Keratinocyte (primary cell): ENCODE data around the gene EXOC6B. TPM values are rescaled to one million over a fixed set of nuclear protein-coding genes. Genes with fewer than 3 reads are reported as not detected.

Experiments used
- DNase-seq: peaks from one replicate; pipeline ENCODE4 v3.0.0-alpha.2; 2011; ENCODE audit warnings: low read depth, missing footprints, low spot score
- FAIRE-seq: peaks from 2 replicates; lab custom pipeline; 2011; peaks lifted over from hg19 to GRCh38; lab: Jason Lieb, UNC
- H2AFZ ChIP-seq: 2 replicates; pipeline ENCODE4 v1.6.0; 2012; ENCODE audit warnings: low read length, control low read depth, inconsistent platforms; ENCODE audit not compliant: control insufficient read depth
- H3K27ac ChIP-seq: 2 replicates; pipeline ENCODE4 v1.5.1; 2011; ENCODE audit warnings: low read length; ENCODE audit not compliant: control insufficient read depth, insufficient read depth
- H3K27me3 ChIP-seq: 3 replicates; pipeline ENCODE4 v1.6.0; 2011; ENCODE audit warnings: low read length; ENCODE audit not compliant: control insufficient read depth, insufficient read depth; ENCODE audit errors: extremely low read depth
- H3K36me3 ChIP-seq, 2 experiments: 2 replicates in 1 of 2; 3 replicates in 1 of 2; pipeline ENCODE4 v1.5.1; 2011; ENCODE audit warnings: low read length in 2 of 2, mild to moderate bottlenecking in 1 of 2; ENCODE audit not compliant: control insufficient read depth in 2 of 2, insufficient read depth in 2 of 2; ENCODE audit errors: extremely low read depth in 1 of 2
- H3K4me1 ChIP-seq: 3 replicates; pipeline ENCODE4 v1.5.1; 2011; ENCODE audit warnings: low read length; ENCODE audit not compliant: control insufficient read depth, insufficient read depth; ENCODE audit errors: extremely low read depth
- H3K4me2 ChIP-seq: 3 replicates; pipeline ENCODE4 v1.6.0; 2011; ENCODE audit warnings: low read depth, low read length; ENCODE audit not compliant: control insufficient read depth, insufficient read depth; ENCODE audit errors: extremely low read depth
- H3K4me3 ChIP-seq, 3 experiments: fragments of 200-600 bp in 1 of 3; sonication (generic) in 1 of 3; 2 replicates in 2 of 3; 3 replicates in 1 of 3; pipeline ENCODE4 v1.5.1; 2011 to 2016; ENCODE audit warnings: low read length in 3 of 3, mild to moderate bottlenecking in 3 of 3, control low read depth in 2 of 3, inconsistent platforms in 1 of 3, low read depth in 1 of 3, mixed read lengths in 1 of 3, mixed run types in 1 of 3, moderate library complexity in 1 of 3; ENCODE audit not compliant: control insufficient read depth in 2 of 3, insufficient read depth in 2 of 3; ENCODE audit errors: extremely low read depth in 1 of 3
- H3K79me2 ChIP-seq: 2 replicates; pipeline ENCODE4 v1.6.0; 2012; ENCODE audit warnings: low read length; ENCODE audit not compliant: control insufficient read depth, insufficient read depth
- H3K9ac ChIP-seq: 3 replicates; pipeline ENCODE4 v1.6.0; 2011; ENCODE audit warnings: low read length; ENCODE audit not compliant: control insufficient read depth, insufficient read depth; ENCODE audit errors: extremely low read depth
- H3K9me1 ChIP-seq: 3 replicates; pipeline ENCODE4 v1.6.0; 2011; ENCODE audit warnings: low read length; ENCODE audit not compliant: control insufficient read depth, insufficient read depth; ENCODE audit errors: extremely low read depth
- H3K9me3 ChIP-seq: 2 replicates; pipeline ENCODE4 v1.5.1; 2012; ENCODE audit warnings: low read depth, low read length; ENCODE audit not compliant: control insufficient read depth
- H4K20me1 ChIP-seq: 3 replicates; pipeline ENCODE4 v1.6.0; 2011; ENCODE audit warnings: low read length; ENCODE audit not compliant: control insufficient read depth, insufficient read depth; ENCODE audit errors: extremely low read depth
- CTCF ChIP-seq, 3 experiments: IDR thresholded peaks in 1 of 3; conservative IDR thresholded peaks in 1 of 3; optimal IDR thresholded peaks in 1 of 3; 2 replicates in 2 of 3; 3 replicates in 1 of 3; pipeline versions ENCODE3 to v1.5.1; 2011; ENCODE audit warnings: low read length in 3 of 3, mild to moderate bottlenecking in 3 of 3, moderate library complexity in 2 of 3, control low read depth in 1 of 3, inconsistent platforms in 1 of 3; ENCODE audit not compliant: insufficient read depth in 2 of 3; ENCODE audit errors: extremely low read depth in 1 of 3
- EZH2 ChIP-seq: IDR thresholded peaks from one replicate; pipeline ENCODE4 v1.6.1; 2012; ENCODE audit warnings: inconsistent platforms, mild to moderate bottlenecking, low read length, moderate library complexity
- dilution Hi-C: fragments of 300-500 bp; cut with MboI; formaldehyde crosslinking; loops from one replicate; pipeline ENCODE4 v1.7.0; 2020; ENCODE audit warnings: low sequenced_read_pairs; ENCODE audit not compliant: extremely low pct_ligation_motif_present
- polyA plus RNA-seq, 5 experiments: library from polyadenylated mRNA; depleted of rRNA in 3 of 5; stranded (reverse) in 3 of 5; stranded (forward) in 1 of 5; unstranded in 1 of 5; fragments of >200 nt; gene quantifications; 1 replicate in 1 of 5; 2 replicates in 3 of 5; 3 replicates in 1 of 5; pipeline versions ENCODE4 v1.2.1 to v1.2.3, GENCODE V29; 2011 to 2012; ENCODE audit warnings: missing spikeins in 2 of 5, low read depth in 1 of 5, low replicate concordance in 1 of 5

EXOC6B gene
- polyA plus RNA-seq, 1 donor (not counting 4 experiments of a cell fraction or from before 2014, with no cell fraction given) = 37.3 TPM

GRCh38 chr2:72708236-72708635, 117.6 kb downstream of the EXOC6B start:
- H3K9me3 ChIP-seq = no peaks in the 10 kb centered on the region
- dilution Hi-C loops = no loop called here
- H3K79me2 ChIP-seq = no peaks in the 10 kb centered on the region
- no peak overlapping the region for H3K27ac ChIP-seq
- H3K9ac ChIP-seq = no peak overlapping the region
- no peak overlapping the region for H3K4me3 ChIP-seq
- H3K4me1 ChIP-seq = no peaks in the 10 kb centered on the region
- FAIRE-seq (no peak), DNase-seq (no peak)
- H3K4me2 ChIP-seq = no peak overlapping the region
- H3K36me3 ChIP-seq = no peaks in the 10 kb centered on the region
- H2AFZ ChIP-seq = no peak overlapping the region
- H3K9me1 ChIP-seq = peaks cover 2% of the 10 kb centered on the region
- no peaks in the 10 kb centered on the region for H4K20me1 ChIP-seq
- no peaks in the 10 kb centered on the region for H3K27me3 ChIP-seq
- no peak for TF ChIP-seq CTCF (optimal IDR thresholded peaks at IDR 0.05 in 1 of 3, IDR thresholded peaks at IDR 0.05 in 1 of 3, conservative IDR thresholded peaks at IDR 0.05 in 1 of 3; ENCODE audit: extremely low read depth in 1 of 3, insufficient read depth in 2 of 3, low read length in 3 of 3)
- no peak for TF ChIP-seq EZH2

- Histone ChIP-seq H3K79me2 (no peaks in the 10 kb centered on the region), H3K4me1 (no peaks in the 10 kb centered on the region), H3K27ac (no peak overlapping the region), H2AFZ (no peak overlapping the region), H3K27me3 (no peaks in the 10 kb centered on the region), H4K20me1 (peaks cover 2% of the 10 kb centered on the region), H3K9ac (no peak overlapping the region), H3K9me1 (no peaks in the 10 kb centered on the region), H3K4me3 (no peak overlapping the region), H3K9me3 (no peaks in the 10 kb centered on the region), H3K36me3 (peaks cover 0 to 3% of the 10 kb centered on the region in 2 experiments), H3K4me2 (no peak overlapping the region)
- FAIRE-seq (no peak), DNase-seq (no peak)
- dilution Hi-C loops = no loop called here
- TF ChIP-seq EZH2 = no peak
- TF ChIP-seq CTCF (optimal IDR thresholded peaks at IDR 0.05 in 1 of 3, IDR thresholded peaks at IDR 0.05 in 1 of 3, conservative IDR thresholded peaks at IDR 0.05 in 1 of 3; ENCODE audit: extremely low read depth in 1 of 3, insufficient read depth in 2 of 3, low read length in 3 of 3) = no peak
These were observed 127.5 kb downstream of the EXOC6B start for GRCh38 chr2:72698300-72698699.
